ENCODE results near the gene WDR41.
A peak's percentile ranks its signal among the peaks of the same experiment; 100 is the strongest.
"Not testable (repeated sequence)": the region's sequence is repeated elsewhere in the genome, so short reads cannot be mapped to it uniquely, and the experiment has no call there.

WDR41 gene

DNA sequence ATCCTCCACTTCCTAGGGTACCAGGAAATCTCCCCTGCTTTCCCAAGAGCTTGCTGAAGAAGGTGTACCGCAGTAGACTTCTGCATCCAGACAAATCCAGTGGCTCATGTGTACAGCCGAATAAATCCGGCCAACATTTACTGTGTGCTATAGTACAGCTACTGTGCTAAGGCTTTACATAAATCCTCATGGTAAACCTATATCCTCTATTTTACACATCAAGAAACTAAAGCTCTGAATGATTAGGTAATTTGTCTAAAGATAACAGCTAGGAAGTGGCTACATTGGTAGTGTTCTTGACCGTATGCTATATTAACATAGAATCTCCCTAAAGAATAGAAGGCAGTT lies 511 bp upstream of the WDR41 start:
- Histone ChIP-seq H3K9me3 (ENCODE audit: control insufficient read depth in 2 of 2, low read length in 2 of 2) (no peaks in the 10 kb centered on the region), H3K4me3 (ENCODE audit: low read length in 2 of 2) (peak overlapping the region; percentile 78 to 88), H3K36me3 (ENCODE audit: control insufficient read depth in 2 of 2, insufficient read depth in 2 of 2, low read length in 2 of 2) (no peaks in the 10 kb centered on the region), H3K4me1 (ENCODE audit: control insufficient read depth, insufficient read depth, low read length) (no peaks in the 10 kb centered on the region), H3K27me3 (ENCODE audit: control insufficient read depth in 1 of 2, insufficient read depth in 2 of 2, low read length in 2 of 2) (no peaks in the 10 kb centered on the region), H3K9ac (ENCODE audit: low read length in 2 of 2) (peak overlapping the region; percentile 75 to 94), H3K27ac (ENCODE audit: low read length) (peak overlapping the region; percentile 81)

DNA sequence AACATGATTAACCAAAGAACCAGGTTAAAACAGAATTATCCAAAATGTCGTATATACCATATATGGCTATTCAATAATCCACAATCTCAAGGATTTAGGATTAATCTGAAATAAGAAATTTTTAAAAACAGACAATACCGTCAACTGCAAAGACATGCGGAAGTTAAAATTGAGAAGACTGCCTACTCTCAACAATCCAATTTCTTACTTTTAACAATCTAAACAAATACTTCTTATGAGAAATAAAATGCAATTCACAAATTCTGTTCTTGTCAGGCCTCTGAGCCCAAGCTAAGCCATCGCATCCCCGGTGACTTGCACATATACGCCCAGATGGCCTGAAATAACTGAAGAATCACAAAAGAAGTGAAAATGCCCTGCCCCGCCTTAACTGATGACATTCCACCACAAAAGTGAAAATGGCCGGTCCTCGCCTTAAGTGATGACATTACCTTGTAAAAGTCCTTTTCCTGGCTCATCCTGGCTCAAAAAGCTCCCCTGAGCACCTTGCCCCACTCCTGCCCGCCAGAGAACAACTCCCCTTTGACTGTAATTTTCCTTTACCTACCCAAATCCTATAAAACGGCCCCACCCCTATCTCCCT lies 1.3 kb downstream of the WDR41 start:
- H3K27ac ChIP-seq (ENCODE audit: low read length), result not testable (repeated sequence)

GRCh38 chr5:77486344-77486962 lies 5.7 kb downstream of the WDR41 start:
- Histone ChIP-seq H3K27ac (ENCODE audit: low read length) (no peak overlapping the region), H3K9me3 (ENCODE audit: control insufficient read depth in 2 of 2, low read length in 2 of 2) (no peaks in the 10 kb centered on the region), H3K9ac (ENCODE audit: low read length in 2 of 2) (no peak overlapping the region), H3K4me3 (ENCODE audit: low read length in 2 of 2) (no peak overlapping the region), H3K4me1 (ENCODE audit: control insufficient read depth, insufficient read depth, low read length) (no peaks in the 10 kb centered on the region), H3K36me3 (ENCODE audit: control insufficient read depth in 2 of 2, insufficient read depth in 2 of 2, low read length in 2 of 2) (peaks cover 5 to 8% of the 10 kb centered on the region in 2 donors), H3K27me3 (ENCODE audit: control insufficient read depth in 1 of 2, insufficient read depth in 2 of 2, low read length in 2 of 2) (no peaks in the 10 kb centered on the region)

More for the DNA sequence above, 1.3 kb downstream of the WDR41 start:
- H3K4me3 ChIP-seq (ENCODE audit: low read length in 2 of 2), result peak overlapping the region; percentile 78 to 88
- H3K36me3 ChIP-seq (ENCODE audit: control insufficient read depth in 2 of 2, insufficient read depth in 2 of 2, low read length in 2 of 2); H3K4me1 ChIP-seq (ENCODE audit: control insufficient read depth, insufficient read depth, low read length); H3K27me3 ChIP-seq (ENCODE audit: control insufficient read depth in 1 of 2, insufficient read depth in 2 of 2, low read length in 2 of 2); H3K9me3 ChIP-seq (ENCODE audit: control insufficient read depth in 2 of 2, low read length in 2 of 2): not testable (repeated sequence)
- H3K9ac ChIP-seq (ENCODE audit: low read length in 2 of 2), result peak overlapping the region; percentile 21 to 75

DNA sequence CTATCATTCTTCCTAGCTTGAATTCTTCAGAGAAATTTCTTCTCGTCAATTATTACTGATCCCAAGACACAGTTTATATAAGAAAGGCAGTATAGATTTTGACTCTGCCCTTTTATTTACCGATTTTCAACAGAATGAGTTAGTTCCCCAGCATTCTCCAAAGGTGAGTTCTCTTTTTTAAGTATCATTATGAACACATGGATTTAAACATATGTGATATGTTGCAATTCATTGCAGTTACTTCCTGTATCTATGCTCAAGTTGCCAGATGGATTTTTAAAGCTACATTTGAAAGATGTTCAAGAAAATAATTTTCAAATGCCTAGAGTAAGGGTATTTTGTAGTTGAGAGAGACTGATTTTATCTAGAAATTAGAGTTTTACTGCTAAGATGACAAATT lies 8.4 kb downstream of the WDR41 start:
- Histone ChIP-seq H3K27me3 (ENCODE audit: control insufficient read depth in 1 of 2, insufficient read depth in 2 of 2, low read length in 2 of 2) (no peaks in the 10 kb centered on the region), H3K4me3 (ENCODE audit: low read length in 2 of 2) (no peak overlapping the region), H3K9ac (ENCODE audit: low read length in 2 of 2) (no peak overlapping the region), H3K4me1 (ENCODE audit: control insufficient read depth, insufficient read depth, low read length) (no peaks in the 10 kb centered on the region), H3K27ac (ENCODE audit: low read length) (no peak overlapping the region), H3K36me3 (ENCODE audit: control insufficient read depth in 2 of 2, insufficient read depth in 2 of 2, low read length in 2 of 2) (peaks cover 5 to 8% of the 10 kb centered on the region in 2 donors), H3K9me3 (ENCODE audit: control insufficient read depth in 2 of 2, low read length in 2 of 2) (no peaks in the 10 kb centered on the region)

DNA sequence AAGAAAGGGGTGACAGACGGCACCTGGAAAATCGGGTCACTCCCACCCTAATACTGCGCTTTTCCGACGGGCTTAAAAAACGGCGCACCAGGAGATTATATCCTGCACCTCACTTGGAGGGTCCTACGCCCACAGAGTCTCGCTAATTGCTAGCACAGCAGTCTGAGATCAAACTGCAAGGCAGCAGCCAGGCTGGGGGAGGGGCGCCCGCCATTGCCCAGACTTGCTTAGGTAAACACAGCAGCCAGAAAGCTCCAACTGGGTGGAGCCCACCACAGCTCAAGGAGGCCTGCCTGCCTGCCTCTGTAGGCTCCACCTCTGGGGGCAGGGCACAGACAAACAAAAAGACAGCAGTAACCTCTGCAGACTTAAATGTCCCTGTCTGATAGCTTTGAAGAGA lies 17.1 kb downstream of the WDR41 start:
- not testable (repeated sequence) for H3K4me1 ChIP-seq (ENCODE audit: control insufficient read depth, insufficient read depth, low read length); H3K9ac ChIP-seq (ENCODE audit: low read length in 2 of 2); H3K36me3 ChIP-seq (ENCODE audit: control insufficient read depth in 2 of 2, insufficient read depth in 2 of 2, low read length in 2 of 2); H3K27ac ChIP-seq (ENCODE audit: low read length); H3K9me3 ChIP-seq (ENCODE audit: control insufficient read depth in 2 of 2, low read length in 2 of 2); H3K4me3 ChIP-seq (ENCODE audit: low read length in 2 of 2); H3K27me3 ChIP-seq (ENCODE audit: control insufficient read depth in 1 of 2, insufficient read depth in 2 of 2, low read length in 2 of 2)

- H3K4me1 ChIP-seq (ENCODE audit: control insufficient read depth, insufficient read depth, low read length); H3K27ac ChIP-seq (ENCODE audit: low read length); H3K36me3 ChIP-seq (ENCODE audit: control insufficient read depth in 2 of 2, insufficient read depth in 2 of 2, low read length in 2 of 2); H3K9ac ChIP-seq (ENCODE audit: low read length in 2 of 2); H3K27me3 ChIP-seq (ENCODE audit: control insufficient read depth in 1 of 2, insufficient read depth in 2 of 2, low read length in 2 of 2); H3K9me3 ChIP-seq (ENCODE audit: control insufficient read depth in 2 of 2, low read length in 2 of 2); H3K4me3 ChIP-seq (ENCODE audit: low read length in 2 of 2): not testable (repeated sequence)
Measured at GRCh38 chr5:77468875-77469274, 23.2 kb downstream of the WDR41 start.

DNA sequence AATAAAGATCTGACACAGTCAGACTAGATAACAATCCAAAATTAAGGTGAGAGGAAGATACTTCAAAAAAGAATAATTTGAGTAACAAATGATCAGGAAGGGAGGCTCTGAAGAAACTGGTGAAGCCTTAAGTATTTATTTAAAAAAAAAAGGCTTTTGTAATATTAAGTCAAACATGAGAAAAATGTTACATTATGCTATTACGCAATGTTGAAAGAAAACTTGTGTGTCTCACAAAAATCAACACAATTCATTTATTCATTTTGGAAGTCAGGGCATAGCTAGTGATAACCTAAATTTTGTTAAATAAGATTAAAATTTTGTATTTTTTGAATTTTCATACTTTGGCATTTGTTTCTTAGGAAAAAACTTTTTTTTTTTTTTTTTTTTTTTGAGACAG lies 28.2 kb downstream of the WDR41 start:
- Histone ChIP-seq H3K36me3 (ENCODE audit: control insufficient read depth in 2 of 2, insufficient read depth in 2 of 2, low read length in 2 of 2) (no peaks in the 10 kb centered on the region), H3K9me3 (ENCODE audit: control insufficient read depth in 2 of 2, low read length in 2 of 2) (no peaks in the 10 kb centered on the region), H3K4me3 (ENCODE audit: low read length in 2 of 2) (no peak overlapping the region), H3K27me3 (ENCODE audit: control insufficient read depth in 1 of 2, insufficient read depth in 2 of 2, low read length in 2 of 2) (no peaks in the 10 kb centered on the region), H3K9ac (ENCODE audit: low read length in 2 of 2) (no peak overlapping the region), H3K27ac (ENCODE audit: low read length) (no peak overlapping the region), H3K4me1 (ENCODE audit: control insufficient read depth, insufficient read depth, low read length) (no peaks in the 10 kb centered on the region)

- Histone ChIP-seq H3K4me3 (ENCODE audit: low read length in 2 of 2) (no peak overlapping the region), H3K36me3 (ENCODE audit: control insufficient read depth in 2 of 2, insufficient read depth in 2 of 2, low read length in 2 of 2) (no peaks in the 10 kb centered on the region), H3K27me3 (ENCODE audit: control insufficient read depth in 1 of 2, insufficient read depth in 2 of 2, low read length in 2 of 2) (no peaks in the 10 kb centered on the region), H3K4me1 (ENCODE audit: control insufficient read depth, insufficient read depth, low read length) (no peaks in the 10 kb centered on the region), H3K9me3 (ENCODE audit: control insufficient read depth in 2 of 2, low read length in 2 of 2) (no peaks in the 10 kb centered on the region), H3K27ac (ENCODE audit: low read length) (no peak overlapping the region), H3K9ac (ENCODE audit: low read length in 2 of 2) (no peak overlapping the region)
Measured at GRCh38 chr5:77461287-77461686, 30.8 kb downstream of the WDR41 start.

DNA sequence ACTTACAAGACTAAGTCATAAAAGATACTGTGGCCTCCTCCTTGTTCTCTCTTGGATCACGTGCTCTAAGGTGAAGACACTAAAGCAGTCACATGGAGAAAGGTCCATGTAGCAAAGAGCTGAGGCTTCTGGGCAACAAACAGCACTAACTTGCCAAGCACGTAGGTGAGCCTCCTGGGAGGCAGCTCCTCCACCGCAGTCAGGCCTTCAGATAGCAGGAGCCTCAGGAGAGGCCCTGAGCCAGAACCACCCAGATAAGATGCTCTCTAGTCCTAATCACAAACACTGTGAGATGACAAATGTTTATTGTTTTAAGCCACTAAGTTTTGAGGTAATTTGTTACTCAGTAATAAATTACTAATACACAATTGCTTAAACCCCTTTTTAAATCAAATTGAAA lies 38.0 kb downstream of the WDR41 start:
- no peaks in the 10 kb centered on the region for H3K9me3 ChIP-seq (ENCODE audit: control insufficient read depth in 2 of 2, low read length in 2 of 2)
- no peaks in the 10 kb centered on the region for H3K4me1 ChIP-seq (ENCODE audit: control insufficient read depth, insufficient read depth, low read length)
- no peaks in the 10 kb centered on the region for H3K27me3 ChIP-seq (ENCODE audit: control insufficient read depth in 1 of 2, insufficient read depth in 2 of 2, low read length in 2 of 2)
- H3K27ac ChIP-seq (ENCODE audit: low read length), result no peak overlapping the region
- H3K4me3 ChIP-seq (ENCODE audit: low read length in 2 of 2), result no peak overlapping the region
- no peak overlapping the region for H3K9ac ChIP-seq (ENCODE audit: low read length in 2 of 2)
- peaks cover 3 to 4% of the 10 kb centered on the region in 2 donors for H3K36me3 ChIP-seq (ENCODE audit: control insufficient read depth in 2 of 2, insufficient read depth in 2 of 2, low read length in 2 of 2)

- Histone ChIP-seq H3K36me3 (ENCODE audit: control insufficient read depth in 2 of 2, insufficient read depth in 2 of 2, low read length in 2 of 2) (peaks cover 7 to 15% of the 10 kb centered on the region in 2 donors), H3K4me3 (ENCODE audit: low read length in 2 of 2) (no peak overlapping the region), H3K27ac (ENCODE audit: low read length) (no peak overlapping the region), H3K9me3 (ENCODE audit: control insufficient read depth in 2 of 2, low read length in 2 of 2) (no peaks in the 10 kb centered on the region), H3K27me3 (ENCODE audit: control insufficient read depth in 1 of 2, insufficient read depth in 2 of 2, low read length in 2 of 2) (no peaks in the 10 kb centered on the region), H3K9ac (ENCODE audit: low read length in 2 of 2) (no peak overlapping the region), H3K4me1 (ENCODE audit: control insufficient read depth, insufficient read depth, low read length) (no peaks in the 10 kb centered on the region)
Measured at GRCh38 chr5:77452351-77452750, 39.8 kb downstream of the WDR41 start.

DNA sequence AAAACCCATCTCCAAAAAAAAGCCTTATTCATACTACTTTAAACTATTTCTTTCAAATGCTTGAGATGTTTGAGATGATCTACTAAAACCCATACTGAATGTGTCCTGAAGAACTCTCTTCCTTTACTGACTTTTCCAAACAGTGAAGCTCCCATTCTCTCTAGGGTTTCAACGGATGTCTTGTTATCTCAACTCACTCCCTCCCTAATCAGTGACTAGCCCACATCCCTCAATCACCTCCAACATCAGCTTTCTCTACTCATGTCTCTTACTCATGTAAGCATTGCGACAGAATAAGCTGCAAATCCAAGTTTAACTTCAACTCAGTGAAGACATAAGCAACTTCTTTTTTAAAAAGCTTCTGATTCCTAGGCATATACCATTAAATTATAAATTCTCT lies 42.1 kb downstream of the WDR41 start:
- Histone ChIP-seq H3K9ac (ENCODE audit: low read length in 2 of 2) (no peak overlapping the region), H3K4me3 (ENCODE audit: low read length in 2 of 2) (no peak overlapping the region), H3K9me3 (ENCODE audit: control insufficient read depth in 2 of 2, low read length in 2 of 2) (no peaks in the 10 kb centered on the region), H3K27ac (ENCODE audit: low read length) (no peak overlapping the region), H3K36me3 (ENCODE audit: control insufficient read depth in 2 of 2, insufficient read depth in 2 of 2, low read length in 2 of 2) (peaks cover 7 to 16% of the 10 kb centered on the region in 2 donors), H3K4me1 (ENCODE audit: control insufficient read depth, insufficient read depth, low read length) (no peaks in the 10 kb centered on the region), H3K27me3 (ENCODE audit: control insufficient read depth in 1 of 2, insufficient read depth in 2 of 2, low read length in 2 of 2) (no peaks in the 10 kb centered on the region)
